ENCODE measurements around the gene TRIM51G. TPM values are rescaled to one million over a fixed set of nuclear protein-coding genes. Genes with fewer than 3 reads are reported as not detected.

The TRIM51G gene, protein sequence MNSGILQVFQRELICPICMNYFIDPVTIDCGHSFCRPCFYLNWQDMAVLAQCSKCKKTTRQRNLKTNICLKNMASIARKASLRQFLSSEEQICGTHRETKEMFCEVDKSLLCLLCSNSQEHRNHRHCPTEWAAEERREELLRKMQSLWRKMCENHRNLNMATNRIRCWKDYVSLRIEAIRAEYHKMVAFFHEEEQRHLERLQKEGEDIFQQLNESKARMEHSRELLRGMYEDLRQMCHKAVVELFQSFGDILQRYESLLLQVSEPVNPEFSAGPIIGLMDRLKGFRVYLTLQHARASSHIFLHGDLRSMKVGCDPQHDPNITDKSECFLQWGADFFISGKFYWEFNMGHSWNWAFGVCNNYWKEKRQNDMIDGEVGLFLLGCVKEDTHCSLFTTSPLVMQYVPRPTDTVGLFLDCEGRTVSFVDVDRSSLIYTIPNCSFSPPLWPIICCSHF
- total RNA-seq (2022; extraction: Qiagen RNA extraction; ENCODE audit: low read depth), result not detected in 5 replicates

DNA sequence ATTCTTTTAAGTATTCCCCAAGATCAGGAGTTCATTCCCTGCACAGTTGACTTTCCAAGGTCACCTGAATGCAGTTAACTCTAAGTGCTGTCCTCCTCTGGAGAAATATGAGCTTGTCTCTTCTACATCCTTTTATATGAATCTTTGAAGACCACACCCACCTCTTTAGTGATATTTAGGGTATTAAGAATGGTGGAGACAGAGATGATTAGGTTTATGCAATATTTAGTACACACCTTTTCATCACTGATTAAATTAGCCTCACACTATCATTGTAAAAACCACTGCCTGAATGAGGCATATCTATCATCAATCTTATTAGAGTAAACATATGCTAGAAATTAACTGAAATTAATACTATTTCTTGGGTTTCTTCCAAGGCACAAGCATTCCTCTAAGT, at the start of gene TRIM51G:
TSS of gene TRIM51G (minus strand) at position 101 of the 400 bp plus-strand sequence. CDS start 2,190 bp downstream, outside the sequence.

DNA sequence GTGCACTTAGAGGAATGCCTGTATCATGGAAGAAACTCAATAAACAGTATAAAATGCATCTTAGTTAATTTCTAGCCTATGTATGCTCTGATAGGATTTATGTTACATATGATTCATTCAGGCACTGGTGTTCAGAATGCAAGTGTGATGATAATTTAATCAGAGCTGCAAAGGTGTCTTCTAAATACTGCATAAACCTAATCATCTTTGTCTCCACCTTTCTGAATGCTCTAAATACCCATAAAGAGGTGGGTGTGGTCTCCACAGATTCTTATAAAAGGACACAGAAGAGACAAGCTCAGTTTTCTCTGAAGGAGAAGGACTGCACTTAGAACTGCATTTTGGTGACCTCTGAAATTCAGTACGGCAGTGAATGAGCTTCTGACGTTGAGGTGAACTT, 44.8 kb upstream of the TRIM51G start, which contains the start of gene TRIM49B:
TSS of gene TRIM49B (plus strand) at position 301 of the 400 bp plus-strand sequence. CDS start 2,777 bp downstream, outside the sequence.

Other genes starting within 250 kb of the TRIM51G start
- not detected in 5 replicates for gene TRIM49B, start 44.9 kb upstream of the TRIM51G start, total RNA-seq (2022; extraction: Qiagen RNA extraction; ENCODE audit: low read depth)
- gene TRIM64C, start 75.2 kb upstream of the TRIM51G start, total RNA-seq (2022; extraction: Qiagen RNA extraction; ENCODE audit: low read depth), result not detected in 5 replicates
- gene FOLH1, start 224.7 kb upstream of the TRIM51G start, total RNA-seq (2022; extraction: Qiagen RNA extraction; ENCODE audit: low read depth), result not detected in 5 replicates